Sciatic nerve (tissue), 2 donors: ENCODE data around the gene TNFSF10. TPM values are rescaled to one million over a fixed set of nuclear protein-coding genes. Genes with fewer than 3 reads are reported as not detected.
"Not testable (repeated sequence)": the region's sequence is repeated elsewhere in the genome, so short reads cannot be mapped to it uniquely, and the experiment has no call there.

Experiments used
- ATAC-seq: fragments of 200-7000 bp; cut with Tn5 transposase; one replicate; pipeline ENCODE4 v1.9.1; 2020; ENCODE audit warnings: mild to moderate bottlenecking, moderate library complexity
- DNase-seq: peaks from one replicate; pipeline ENCODE4 v3.0.0-alpha.2; 2020; ENCODE audit warnings: low spot score
- intact Hi-C: fragments of 100-400 bp; cut with DNase I; formaldehyde crosslinking; loops from one replicate; pipeline ENCODE4 v1.14.2; 2022
- total RNA-seq: library from RNA; stranded (reverse); fragmentation: NEBNext Ultra II Directional; extraction: Animal tissue kit (Norgen Biotek cat#: 25700); gene quantifications from one replicate; pipeline ENCODE4 v1.2.1, GENCODE V29; 2021
- donor health status: DM: no; HTN: no; CAD: no.
- donor health status: DM: no; HTN: no; CAD: no.

Gene TNFSF10
- total RNA-seq = 36.5 TPM

GRCh38 chr3:172522871-172523818, at the start of gene TNFSF10:
Gene TNFSF10, minus strand, starts transcription at chr3:172523430. Its CDS starts 46 bp downstream, at chr3:172523384.
- intact Hi-C loops = no loop called here
- peak; percentile 72 for DNase-seq
- ATAC-seq = peak; percentile 95

DNA sequence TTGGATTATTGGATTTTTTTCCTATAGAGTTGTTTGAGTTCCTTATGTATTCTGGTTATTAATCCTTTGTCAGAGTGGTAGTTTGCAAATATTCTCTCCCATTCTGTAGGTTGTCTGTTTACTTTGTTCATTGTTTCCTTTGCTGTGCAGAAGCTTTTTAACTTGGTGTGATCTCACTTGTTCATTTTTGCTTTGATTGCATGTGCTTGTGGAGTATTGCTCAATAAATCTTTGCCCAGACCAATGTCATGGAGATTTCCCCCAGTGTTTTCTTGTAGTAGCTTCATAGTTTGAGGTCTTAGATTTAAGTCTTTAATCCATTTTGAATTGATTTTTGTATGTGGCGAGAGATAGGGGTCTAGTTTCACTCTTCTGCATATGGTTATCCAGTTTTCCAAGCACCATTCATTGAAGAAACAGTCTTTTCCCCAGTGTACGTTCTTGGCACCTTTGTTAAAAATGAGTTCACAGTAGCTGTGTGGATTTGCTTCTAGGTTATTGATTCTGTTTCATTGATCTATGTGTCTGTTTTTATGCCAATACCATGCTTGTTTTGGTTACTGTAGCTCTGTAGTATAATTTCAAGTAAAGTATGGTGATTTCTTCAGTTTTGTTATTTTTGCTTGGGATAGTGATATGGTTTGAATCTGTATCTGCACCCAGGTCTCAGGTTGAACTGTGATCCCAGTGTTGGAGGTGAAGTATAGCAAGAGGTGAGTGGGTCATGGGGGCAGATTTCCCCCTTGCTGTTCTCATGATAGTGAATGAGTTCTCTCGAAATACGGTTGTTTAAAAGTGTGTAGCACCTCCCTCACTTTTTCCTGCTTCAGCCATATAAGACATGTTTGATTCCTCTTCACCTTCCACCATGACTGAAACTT, 46.1 kb upstream of the TNFSF10 start:
- DNase-seq = no peak
- ATAC-seq = no peak
- intact Hi-C loops = no loop called here

DNA sequence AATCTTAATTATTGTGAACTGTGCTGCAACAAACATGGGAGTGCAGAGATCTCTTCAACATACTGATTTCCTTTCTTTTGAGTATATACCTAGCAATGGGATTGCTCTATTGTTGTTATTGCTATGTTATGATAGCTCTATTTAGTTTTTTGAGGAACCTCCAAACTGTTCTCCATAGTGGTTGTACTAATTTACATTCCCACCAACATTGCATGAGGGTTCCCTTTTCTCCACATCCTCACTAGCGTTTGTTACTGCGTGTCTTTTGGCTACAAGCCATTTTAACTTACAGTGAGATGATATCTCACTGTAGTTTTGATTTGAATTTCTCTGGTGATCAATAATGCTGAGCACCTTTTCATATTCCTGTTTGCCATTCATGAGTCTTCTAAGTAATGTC, 45.5 kb upstream of the TNFSF10 start:
- no peak for DNase-seq
- intact Hi-C loops = no loop called here
- no peak for ATAC-seq

- DNase-seq, ATAC-seq, intact Hi-C loops: not testable (repeated sequence)
These were observed 43.6 kb upstream of the TNFSF10 start for GRCh38 chr3:172566785-172567184.

DNA sequence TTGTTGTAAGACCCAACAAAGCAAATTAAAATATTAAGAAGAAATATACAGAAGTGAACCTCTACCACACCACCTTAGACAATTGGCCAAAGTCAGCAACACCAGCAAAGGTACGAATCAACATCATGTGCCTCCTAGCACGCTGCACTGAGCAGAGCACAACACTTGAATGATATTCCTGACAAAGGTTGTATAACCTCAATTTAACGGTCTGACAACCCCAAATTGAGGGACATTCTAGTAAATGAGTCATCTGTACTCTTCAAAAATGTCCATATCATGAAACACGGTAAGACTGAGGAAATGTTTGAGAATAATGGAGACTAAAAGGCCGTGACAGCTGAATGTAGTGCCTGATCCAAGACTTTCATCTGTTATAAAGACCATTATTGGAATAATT, 41.3 kb upstream of the TNFSF10 start:
- intact Hi-C loops = no loop called here
- no peak for DNase-seq

GRCh38 chr3:172562871-172563865, 39.9 kb upstream of the TNFSF10 start:
- ATAC-seq (peak; percentile 96), DNase-seq (no peak)
- intact Hi-C loops = no loop called here

More for the DNA sequence above, 41.3 kb upstream of the TNFSF10 start:
- no peak for ATAC-seq

GRCh38 chr3:172561897-172562640, 38.8 kb upstream of the TNFSF10 start:
- intact Hi-C loops = no loop called here
- DNase-seq (no peak), ATAC-seq (no peak)

DNA sequence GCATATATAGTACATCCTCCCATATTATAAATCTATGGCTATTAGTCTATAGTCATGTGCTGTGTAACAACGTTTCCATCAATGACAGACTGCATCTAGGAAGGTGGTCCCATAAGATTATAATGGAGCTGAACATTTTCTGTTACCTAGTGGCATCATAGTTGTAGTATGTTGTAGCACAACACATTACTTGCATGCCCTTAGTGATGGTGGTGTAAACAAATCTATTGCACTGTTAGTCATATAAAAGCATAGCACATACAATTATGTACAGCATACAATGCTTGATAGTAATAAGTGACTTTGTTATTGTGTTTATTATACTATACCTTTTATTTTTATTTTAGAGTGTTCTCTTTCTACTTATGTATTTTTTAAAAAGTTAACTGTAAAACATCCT, 37.4 kb upstream of the TNFSF10 start:
- intact Hi-C loops = no loop called here
- ATAC-seq = no peak
- DNase-seq = no peak

GRCh38 chr3:172560026-172560425, 36.8 kb upstream of the TNFSF10 start:
- intact Hi-C loops = no loop called here
- no peak for ATAC-seq
- DNase-seq = no peak

GRCh38 chr3:172559020-172559419, 35.8 kb upstream of the TNFSF10 start:
- DNase-seq = no peak
- peak; percentile 4 for ATAC-seq
- intact Hi-C loops = no loop called here

DNA sequence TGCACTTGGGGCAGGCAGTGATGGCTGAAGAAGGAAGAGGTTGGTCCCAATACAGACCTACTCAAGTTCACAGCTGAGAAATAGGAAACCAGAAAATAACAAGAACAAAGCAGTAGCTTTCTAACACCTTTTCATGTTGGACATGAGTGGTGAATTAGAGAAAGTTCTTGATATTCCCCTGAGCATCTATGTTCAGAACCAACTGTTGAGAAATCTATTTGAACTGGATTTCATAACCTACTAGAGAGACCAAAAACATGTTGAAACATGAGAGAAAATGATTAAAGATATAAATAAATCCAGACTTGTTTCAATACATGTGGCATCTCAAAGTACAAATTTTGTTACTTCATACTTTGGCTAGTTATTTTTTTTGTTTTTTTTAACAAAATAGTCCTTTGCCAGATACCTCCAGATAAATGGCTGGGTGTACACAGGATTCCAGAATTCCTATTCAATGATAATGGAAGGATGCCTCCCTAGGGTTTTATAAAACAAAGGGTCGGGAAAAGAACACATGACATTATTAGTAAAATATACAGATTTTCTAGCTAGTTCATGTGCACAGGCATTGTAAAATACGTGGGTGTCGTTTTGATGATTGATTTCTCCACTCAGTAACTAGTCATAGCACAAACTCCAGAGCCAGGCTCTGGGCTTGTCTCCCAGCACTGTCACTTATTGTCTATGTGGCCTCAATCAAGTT, 34.4 kb upstream of the TNFSF10 start:
- intact Hi-C loops = no loop called here
- ATAC-seq (peak; percentile 93), DNase-seq (no peak)

GRCh38 chr3:172553526-172554252, 30.5 kb upstream of the TNFSF10 start:
- no peak for DNase-seq
- ATAC-seq = no peak

DNA sequence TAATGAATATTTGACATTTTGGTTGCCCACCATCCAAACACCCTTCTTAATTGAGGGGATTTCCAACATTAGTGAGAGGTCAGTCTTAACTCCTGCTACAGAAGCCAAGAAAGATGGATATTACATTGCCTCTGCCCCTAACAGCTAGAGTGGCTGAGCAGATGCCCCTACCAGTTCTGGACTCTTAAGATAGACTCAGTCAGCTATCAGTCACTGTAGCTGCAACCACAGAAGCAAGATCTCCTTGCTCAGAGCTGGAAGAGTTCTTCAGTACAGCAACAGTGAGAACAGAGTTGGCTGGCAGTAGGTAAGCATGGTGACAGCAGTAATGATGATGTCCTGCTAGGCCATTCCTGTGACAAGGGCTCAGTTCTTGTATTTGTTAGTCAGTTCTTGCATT, 29.4 kb upstream of the TNFSF10 start:
- DNase-seq (no peak), ATAC-seq (no peak)
- intact Hi-C loops = loop anchor here (2.0 kb wide), 1 partner anchor 40 kb away; no protein-coding TSS in a partner anchor

More at GRCh38 chr3:172553526-172554252, 30.5 kb upstream of the TNFSF10 start:
- intact Hi-C loops = loop anchor here (2.0 kb wide), 1 partner anchor 39 kb away; no protein-coding TSS in a partner anchor

DNA sequence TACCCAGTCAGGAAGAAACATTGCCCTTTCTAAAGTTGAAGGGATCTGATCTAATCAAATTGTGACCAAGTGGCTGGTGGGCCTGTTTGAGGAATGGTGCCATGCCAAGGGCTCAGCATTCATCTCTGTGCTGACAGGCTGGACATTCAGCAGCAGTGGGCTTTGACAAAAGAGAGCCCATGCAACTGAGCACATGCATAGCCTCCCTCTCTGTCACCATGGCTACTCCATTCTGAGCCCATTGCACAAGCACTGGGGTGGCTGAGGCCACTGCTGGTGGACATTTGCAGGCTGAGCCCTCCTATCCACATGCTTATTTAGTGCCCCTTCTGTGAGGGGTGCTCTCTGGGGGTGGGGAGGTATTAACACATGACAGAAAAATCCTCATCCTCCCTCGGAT, 28.6 kb upstream of the TNFSF10 start:
- intact Hi-C loops = loop anchor here (2.0 kb wide), 1 partner anchor 41 kb away; no protein-coding TSS in a partner anchor
- no peak for ATAC-seq
- DNase-seq = no peak

GRCh38 chr3:172550347-172550943, 27.2 kb upstream of the TNFSF10 start:
- intact Hi-C loops = no loop called here
- ATAC-seq = no peak
- DNase-seq = no peak

DNA sequence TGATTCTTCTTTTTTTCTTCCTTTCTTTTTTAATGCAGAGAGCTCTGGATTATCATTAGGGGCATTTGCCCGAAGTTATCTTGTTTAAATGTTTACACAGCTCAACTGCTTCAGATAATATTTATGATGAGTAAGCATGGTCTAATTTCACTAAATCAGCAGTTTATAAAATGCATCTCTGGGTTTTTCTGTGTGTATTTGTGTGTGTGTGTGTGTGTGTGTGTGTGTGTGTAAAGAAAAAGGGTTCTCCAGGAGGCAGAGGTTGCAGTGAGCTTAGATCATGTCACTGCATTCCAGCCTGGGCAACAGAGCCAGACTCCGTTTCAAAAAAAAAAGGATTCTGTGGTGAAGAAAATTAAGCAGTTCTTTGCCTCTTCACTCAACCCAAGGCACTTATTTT, 25.9 kb upstream of the TNFSF10 start:
- DNase-seq (no peak), ATAC-seq (no peak)
- intact Hi-C loops = no loop called here
